Measurements from ENCODE around the gene TIGD3. TPM values are rescaled to one million over a fixed set of nuclear protein-coding genes. Genes with fewer than 3 reads are reported as not detected.

Gene TIGD3
- total and polyA plus RNA-seq, 2 of the 8 experiments (the other 6 are each of a cell fraction or from before 2014, with no cell fraction given), result 1.1 to 1.3 TPM

- no peak overlapping the region for H3K27ac ChIP-seq (ENCODE audit: low read depth, low read length)
- no peak for FAIRE-seq
- CTCF ChIA-PET (ENCODE audit: partially characterized antibody), result interaction anchor here (0.6 to 7.8 kb wide), 8 partner anchors 11 to 160 kb away, joined by 3 to 69 read pairs (median 3); partner anchors contain the start of gene FRMD8
Measured at GRCh38 chr11:65400307-65401072, 45.9 kb downstream of the TIGD3 start.

More at GRCh38 chr11:65400307-65401072, 45.9 kb downstream of the TIGD3 start:
- Histone ChIP-seq H3K9ac (replicated peaks in 1 of 4; ENCODE audit: extremely low read depth in 1 of 4, low read depth in 3 of 4, low read length in 3 of 4) (no peak overlapping the region), H2BK12ac (ENCODE audit: low read depth, low read length) (no peak overlapping the region), H2BK120ac (replicated peaks; ENCODE audit: low read depth, low read length) (no peak overlapping the region), H2AK5ac (ENCODE audit: low read depth, low read length) (no peak overlapping the region), H3K9me3 (ENCODE audit: insufficient read depth in 2 of 2, low read depth in 1 of 2, low read length in 1 of 2) (no peaks in the 10 kb centered on the region), H4K5ac (ENCODE audit: insufficient read length, low read depth, low read length) (no peak overlapping the region), H3K79me1 (ENCODE audit: low read depth, low read length) (0 out of 2 replicates have a peak, but pooled peaks cover 2% of the 10 kb centered on the region), H2BK20ac (ENCODE audit: low read length) (no peak overlapping the region), H4K91ac (replicated peaks; ENCODE audit: insufficient read length, low read length) (no peak overlapping the region), H2BK5ac (ENCODE audit: low read depth, low read length) (no peak overlapping the region), H3K79me2 (ENCODE audit: control insufficient read depth in 1 of 2, insufficient read depth in 2 of 2, low read length in 2 of 2) (no peaks in the 10 kb centered on the region), H3K4me3 (ENCODE audit: extremely low read depth in 1 of 4, insufficient read depth in 2 of 4, low read depth in 3 of 4, low read length in 4 of 4) (no peak overlapping the region), H3K36me3 (ENCODE audit: control insufficient read depth in 2 of 4, insufficient read depth in 4 of 4, low read length in 3 of 4) (peaks cover 0 to 4% (median 0%) of the 10 kb centered on the region in 4 experiments; a peak in 4 of 8 replicates), H3K4me2 (ENCODE audit: insufficient read depth in 1 of 2, low read depth in 2 of 2, low read length in 2 of 2) (no peak overlapping the region), H4K20me1 (replicated peaks in 1 of 2; ENCODE audit: control insufficient read depth in 1 of 2, insufficient read depth in 2 of 2, low read length in 2 of 2) (peaks cover 0 to 6% of the 10 kb centered on the region in 2 experiments), H4K8ac (ENCODE audit: extremely low read depth, insufficient read depth, low read length) (no peak overlapping the region), H2AFZ (ENCODE audit: low read length) (no peak overlapping the region), H3K23me2 (ENCODE audit: low read depth, low read length) (no peaks in the 10 kb centered on the region), H3K14ac (ENCODE audit: insufficient read length) (no peak overlapping the region), H3K4me1 (replicated peaks in 1 of 4; ENCODE audit: control insufficient read depth in 3 of 4, insufficient read depth in 4 of 4, low read length in 3 of 4) (no peaks in the 10 kb centered on the region; a peak in 1 of 7 replicates), H3K23ac (ENCODE audit: insufficient read length) (no peak overlapping the region), H3K4ac (replicated peaks; ENCODE audit: insufficient read length, low read depth, low read length) (no peak overlapping the region), H2BK15ac (ENCODE audit: low read length) (no peak overlapping the region), H3K56ac (replicated peaks; ENCODE audit: insufficient read length, low read depth, low read length) (no peak overlapping the region), H3K18ac (ENCODE audit: extremely low read depth, low read length) (no peak overlapping the region), H3K27me3 (replicated peaks in 1 of 4; ENCODE audit: control insufficient read depth in 3 of 4, extremely low read depth in 1 of 4, insufficient read depth in 3 of 4, low read length in 3 of 4) (no peaks in the 10 kb centered on the region)
- WGBS, 2 experiments (ENCODE audit: extremely low coverage in 1 of 2, insufficient coverage in 1 of 2, insufficient read length in 1 of 2, insufficient replicate concordance in 2 of 2, low coverage in 1 of 2, low lambda C conversion rate in 2 of 2, missing lambda C conversion rate in 1 of 2), result 88% methylated on average over 17 of the region's 17 CpGs; no CpG with 5 or more reads in 1 of the 2 experiments
- POLR2A ChIA-PET (ENCODE audit: partially characterized antibody), result interaction anchor here (1.2 to 5.4 kb wide), 7 partner anchors 9 to 117 kb away, joined by 3 to 23 read pairs (median 11); partner anchors contain the start of gene MALAT1
- DNase-seq (ENCODE audit: low read depth in 1 of 2, low spot score in 2 of 2), result no peak
- TF ChIP-seq POLR2A (IDR thresholded peaks at IDR 0.05; ENCODE audit: control extremely low read depth in 1 of 2, low read depth in 2 of 2, low read length in 2 of 2) (no peak), SRF (IDR thresholded peaks at IDR 0.05; ENCODE audit: low read depth, low read length) (no peak), HDAC2 (IDR thresholded peaks at IDR 0.05; ENCODE audit: borderline replicate concordance in 1 of 2, low read depth in 2 of 2, low read length in 2 of 2) (no peak), RXRA (IDR thresholded peaks at IDR 0.05; ENCODE audit: insufficient read depth, low read depth, low read length) (no peak), SIRT6 (IDR thresholded peaks at IDR 0.05; ENCODE audit: low read length) (no peak), ZNF274 (IDR thresholded peaks at IDR 0.05; ENCODE audit: borderline replicate concordance, extremely low read depth, low read length) (no peak), RFX5 (IDR thresholded peaks at IDR 0.05; ENCODE audit: borderline replicate concordance, low read depth, low read length) (no peak), RBBP5 (IDR thresholded peaks at IDR 0.05; ENCODE audit: borderline replicate concordance, low read depth, low read length) (no peak), SP4 (IDR thresholded peaks at IDR 0.05; ENCODE audit: low read length) (no peak), CHD1 (IDR thresholded peaks at IDR 0.05; ENCODE audit: low read depth, low read length) (no peak), YY1 (IDR thresholded peaks at IDR 0.05; ENCODE audit: low read depth, low read length) (no peak)

All from H1 (cell line).